ENCODE results near the gene SLC30A3. TPM values are rescaled to one million over a fixed set of nuclear protein-coding genes. Genes with fewer than 3 reads are reported as not detected.

SLC30A3 gene
- total and polyA plus RNA-seq, 10 of the 15 experiments (the other 5 are each of a cell fraction or from before 2014, with no cell fraction given), result 0.23 TPM; not detected in 9

DNA sequence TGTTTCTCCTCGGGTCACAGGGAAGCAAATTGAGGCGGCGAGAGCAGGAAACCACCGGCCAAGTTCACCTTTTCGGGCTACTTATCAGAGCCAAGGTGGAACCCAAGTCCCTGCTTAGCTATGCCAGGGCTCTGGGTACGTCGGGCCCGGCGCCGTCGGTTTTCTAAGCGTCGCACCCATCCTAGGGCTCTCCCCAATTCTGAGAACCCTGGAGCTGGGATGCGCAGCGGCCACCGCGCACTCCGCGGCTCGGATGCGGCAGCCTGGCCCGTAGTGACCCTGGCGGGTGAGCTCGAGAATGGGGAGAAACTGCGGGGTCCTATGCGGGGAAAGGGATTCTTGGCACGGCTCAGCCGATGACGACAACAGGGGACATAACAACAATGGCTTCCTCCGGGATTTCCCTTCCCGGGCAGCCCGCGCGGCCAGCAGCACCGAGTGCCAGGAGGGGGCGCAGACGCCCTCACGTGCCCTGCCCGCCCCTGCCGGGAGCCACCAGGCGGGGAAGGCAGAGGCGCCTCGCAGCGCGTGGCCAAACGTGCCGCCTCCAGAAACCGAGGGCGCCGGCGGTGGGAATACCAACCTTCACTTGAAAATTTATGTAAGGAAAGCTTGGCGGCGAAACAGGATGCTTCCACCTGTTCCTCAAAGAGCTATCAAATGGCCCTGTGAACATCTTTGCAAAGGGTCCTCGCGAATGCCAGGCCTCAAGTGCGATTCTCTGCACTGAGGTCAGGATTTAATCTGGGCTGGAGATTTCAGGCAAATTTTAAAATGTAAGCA lies 2.1 kb upstream of the SLC30A3 start:
- RAD21 ChIA-PET (ENCODE audit: unreplicated experiment), result interaction anchor here (1.9 to 3.6 kb wide), 2 partner anchors 8 to 15 kb away, joined by 5 to 16 read pairs; no protein-coding TSS in a partner anchor
- SMC1A ChIA-PET (ENCODE audit: uncharacterized antibody, unreplicated experiment), result interaction anchor here (1.6 to 4.2 kb wide), 2 partner anchors 14 to 38 kb away, joined by 3 to 20 read pairs; no protein-coding TSS in a partner anchor
- H3K4me2 ChIP-seq (ENCODE audit: control insufficient read depth, insufficient read depth), result peak overlapping the region; percentile 98
- POLR2A ChIA-PET, result interaction anchor here (0.9 kb wide), 1 partner anchor 625 kb away, joined by 3 read pairs; the partner anchor contains the start of genes BABAM2 and RBKS
- in situ Hi-C loops (cut with MboI), result no loop called here
- H3K4me1 ChIP-seq (ENCODE audit: control insufficient read depth, insufficient read depth, low read length), result peaks cover 18% of the 10 kb centered on the region
- intact Hi-C loops (cut with micrococcal nuclease; ENCODE audit: unreplicated experiment), result no loop called here
- CTCF ChIA-PET, result interaction anchor here (0.7 to 7.9 kb wide), 8 partner anchors 9 to 419 kb away, joined by 3 to 52 read pairs (median 5); no protein-coding TSS in a partner anchor
- FAIRE-seq (no peak), DNase-seq (ENCODE audit: low read depth, low spot score) (no peak), ATAC-seq (peak; percentile 80)
- no TSS peak for BruUV-seq (replicated peaks)
- no peaks in the 10 kb centered on the region for H4K20me1 ChIP-seq (ENCODE audit: control insufficient read depth, insufficient read depth)
- 6% methylated on average over 56 of the region's 56 CpGs for WGBS (ENCODE audit: insufficient coverage, insufficient replicate concordance, low lambda C conversion rate, missing lambda C conversion rate)
- no peak overlapping the region for H3K27ac ChIP-seq (ENCODE audit: control insufficient read depth, insufficient read depth)
- no peaks in the 10 kb centered on the region for H3K36me3 ChIP-seq (ENCODE audit: control insufficient read depth in 2 of 2, insufficient read depth in 2 of 2, low read length in 1 of 2)
- H3K9ac ChIP-seq (ENCODE audit: control insufficient read depth, insufficient read depth, low read length), result peak overlapping the region; percentile 16; the same call in 1 of the 2 replicates
- no peaks in the 10 kb centered on the region for H3K9me3 ChIP-seq (replicated peaks; ENCODE audit: control insufficient read depth, insufficient read depth, low read length)
- no peaks in the 10 kb centered on the region for H3K79me2 ChIP-seq (ENCODE audit: control insufficient read depth, insufficient read depth, low read length)
- peak overlapping the region; percentile 76 for H3K4me3 ChIP-seq
- peak overlapping the region; percentile 79 for H2AFZ ChIP-seq (ENCODE audit: control insufficient read depth, low read depth, low read length)
- H3K27me3 ChIP-seq (replicated peaks in 1 of 2; ENCODE audit: control insufficient read depth in 2 of 2, insufficient read depth in 2 of 2, low read length in 1 of 2), result peaks cover 23 to 41% of the 10 kb centered on the region in 2 experiments
- TF ChIP-seq IKZF1 (conservative IDR thresholded peaks at IDR 0.05) (peak; percentile 56; the same call in 1 of the 2 replicates), SMC3 (IDR thresholded peaks at IDR 0.05; ENCODE audit: borderline replicate concordance, low read length) (peak; percentile 21; the same call in 1 of the 2 replicates), NFIC (IDR thresholded peaks at IDR 0.05; ENCODE audit: low read depth, low read length) (no peak), SMAD1 (IDR thresholded peaks at IDR 0.05; ENCODE audit: low read depth, partially characterized antibody) (no peak), HDAC6 (IDR thresholded peaks at IDR 0.05; ENCODE audit: unreplicated experiment) (peak; percentile 88), ZNF24 (IDR thresholded peaks at IDR 0.05) (no peak), YY1 (IDR thresholded peaks at IDR 0.05; ENCODE audit: low read depth, low read length) (peak; percentile 87), NR2F1 (conservative IDR thresholded peaks at IDR 0.05) (0 out of 2 replicates have a peak, but pooled peaks have one; percentile 24), IKZF2 (IDR thresholded peaks at IDR 0.05) (peak; percentile 17 to 38; a peak in 1 of 4 replicates), TCF3 (IDR thresholded peaks at IDR 0.05; ENCODE audit: borderline replicate concordance, insufficient read depth, low read depth, low read length) (0 out of 2 replicates have a peak, but pooled peaks have one; percentile 26), CREB1 (IDR thresholded peaks at IDR 0.05; ENCODE audit: low read depth) (no peak)
- TF ChIP-seq, protein P1, sequence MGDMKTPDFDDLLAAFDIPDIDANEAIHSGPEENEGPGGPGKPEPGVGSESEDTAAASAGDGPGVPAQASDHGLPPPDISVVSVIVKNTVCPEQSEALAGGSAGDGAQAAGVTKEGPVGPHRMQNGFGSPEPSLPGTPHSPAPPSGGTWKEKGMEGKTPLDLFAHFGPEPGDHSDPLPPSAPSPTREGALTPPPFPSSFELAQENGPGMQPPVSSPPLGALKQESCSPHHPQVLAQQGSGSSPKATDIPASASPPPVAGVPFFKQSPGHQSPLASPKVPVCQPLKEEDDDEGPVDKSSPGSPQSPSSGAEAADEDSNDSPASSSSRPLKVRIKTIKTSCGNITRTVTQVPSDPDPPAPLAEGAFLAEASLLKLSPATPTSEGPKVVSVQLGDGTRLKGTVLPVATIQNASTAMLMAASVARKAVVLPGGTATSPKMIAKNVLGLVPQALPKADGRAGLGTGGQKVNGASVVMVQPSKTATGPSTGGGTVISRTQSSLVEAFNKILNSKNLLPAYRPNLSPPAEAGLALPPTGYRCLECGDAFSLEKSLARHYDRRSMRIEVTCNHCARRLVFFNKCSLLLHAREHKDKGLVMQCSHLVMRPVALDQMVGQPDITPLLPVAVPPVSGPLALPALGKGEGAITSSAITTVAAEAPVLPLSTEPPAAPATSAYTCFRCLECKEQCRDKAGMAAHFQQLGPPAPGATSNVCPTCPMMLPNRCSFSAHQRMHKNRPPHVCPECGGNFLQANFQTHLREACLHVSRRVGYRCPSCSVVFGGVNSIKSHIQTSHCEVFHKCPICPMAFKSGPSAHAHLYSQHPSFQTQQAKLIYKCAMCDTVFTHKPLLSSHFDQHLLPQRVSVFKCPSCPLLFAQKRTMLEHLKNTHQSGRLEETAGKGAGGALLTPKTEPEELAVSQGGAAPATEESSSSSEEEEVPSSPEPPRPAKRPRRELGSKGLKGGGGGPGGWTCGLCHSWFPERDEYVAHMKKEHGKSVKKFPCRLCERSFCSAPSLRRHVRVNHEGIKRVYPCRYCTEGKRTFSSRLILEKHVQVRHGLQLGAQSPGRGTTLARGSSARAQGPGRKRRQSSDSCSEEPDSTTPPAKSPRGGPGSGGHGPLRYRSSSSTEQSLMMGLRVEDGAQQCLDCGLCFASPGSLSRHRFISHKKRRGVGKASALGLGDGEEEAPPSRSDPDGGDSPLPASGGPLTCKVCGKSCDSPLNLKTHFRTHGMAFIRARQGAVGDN (IDR thresholded peaks at IDR 0.05), result no peak
- TF ChIP-seq, protein P2, sequence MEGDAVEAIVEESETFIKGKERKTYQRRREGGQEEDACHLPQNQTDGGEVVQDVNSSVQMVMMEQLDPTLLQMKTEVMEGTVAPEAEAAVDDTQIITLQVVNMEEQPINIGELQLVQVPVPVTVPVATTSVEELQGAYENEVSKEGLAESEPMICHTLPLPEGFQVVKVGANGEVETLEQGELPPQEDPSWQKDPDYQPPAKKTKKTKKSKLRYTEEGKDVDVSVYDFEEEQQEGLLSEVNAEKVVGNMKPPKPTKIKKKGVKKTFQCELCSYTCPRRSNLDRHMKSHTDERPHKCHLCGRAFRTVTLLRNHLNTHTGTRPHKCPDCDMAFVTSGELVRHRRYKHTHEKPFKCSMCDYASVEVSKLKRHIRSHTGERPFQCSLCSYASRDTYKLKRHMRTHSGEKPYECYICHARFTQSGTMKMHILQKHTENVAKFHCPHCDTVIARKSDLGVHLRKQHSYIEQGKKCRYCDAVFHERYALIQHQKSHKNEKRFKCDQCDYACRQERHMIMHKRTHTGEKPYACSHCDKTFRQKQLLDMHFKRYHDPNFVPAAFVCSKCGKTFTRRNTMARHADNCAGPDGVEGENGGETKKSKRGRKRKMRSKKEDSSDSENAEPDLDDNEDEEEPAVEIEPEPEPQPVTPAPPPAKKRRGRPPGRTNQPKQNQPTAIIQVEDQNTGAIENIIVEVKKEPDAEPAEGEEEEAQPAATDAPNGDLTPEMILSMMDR (IDR thresholded peaks at IDR 0.05 in 2 of 3, conservative IDR thresholded peaks at IDR 0.05 in 1 of 3; ENCODE audit: control insufficient read depth in 2 of 3, extremely low read depth in 1 of 3, insufficient read depth in 1 of 3, low read depth in 3 of 3, low read length in 3 of 3), result peak; percentile 35 to 65 (median 62); a peak in 4 of 6 replicates
- TF ChIP-seq, protein P3, sequence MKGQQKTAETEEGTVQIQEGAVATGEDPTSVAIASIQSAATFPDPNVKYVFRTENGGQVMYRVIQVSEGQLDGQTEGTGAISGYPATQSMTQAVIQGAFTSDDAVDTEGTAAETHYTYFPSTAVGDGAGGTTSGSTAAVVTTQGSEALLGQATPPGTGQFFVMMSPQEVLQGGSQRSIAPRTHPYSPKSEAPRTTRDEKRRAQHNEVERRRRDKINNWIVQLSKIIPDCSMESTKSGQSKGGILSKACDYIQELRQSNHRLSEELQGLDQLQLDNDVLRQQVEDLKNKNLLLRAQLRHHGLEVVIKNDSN (IDR thresholded peaks at IDR 0.05; ENCODE audit: borderline replicate concordance, extremely low read length, insufficient read depth, low read depth, low read length), result peak; percentile 69

Data from GM12878 (cell line).